ENCODE results near the gene UIMC1.

DNA sequence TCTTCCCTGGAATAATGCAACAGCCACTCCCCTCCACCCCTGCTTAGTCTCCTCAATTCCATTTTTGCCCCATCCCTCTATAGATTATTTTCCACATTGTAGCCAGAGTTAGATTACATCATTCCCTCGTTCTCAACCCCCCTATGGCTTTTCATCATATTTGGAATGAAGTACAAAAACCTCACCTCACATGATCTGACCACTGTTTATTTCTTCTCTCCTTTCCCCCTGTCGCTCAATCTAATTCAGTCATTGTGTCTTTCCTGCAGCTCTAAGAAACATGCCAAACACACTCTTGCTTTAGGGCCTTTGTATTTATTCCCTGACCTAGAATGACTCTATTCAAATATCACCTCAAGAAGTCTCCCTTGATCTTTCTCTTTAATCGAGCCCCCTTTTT is 84.9 kb downstream of the UIMC1 start:
- TF ChIP-seq, protein P1, sequence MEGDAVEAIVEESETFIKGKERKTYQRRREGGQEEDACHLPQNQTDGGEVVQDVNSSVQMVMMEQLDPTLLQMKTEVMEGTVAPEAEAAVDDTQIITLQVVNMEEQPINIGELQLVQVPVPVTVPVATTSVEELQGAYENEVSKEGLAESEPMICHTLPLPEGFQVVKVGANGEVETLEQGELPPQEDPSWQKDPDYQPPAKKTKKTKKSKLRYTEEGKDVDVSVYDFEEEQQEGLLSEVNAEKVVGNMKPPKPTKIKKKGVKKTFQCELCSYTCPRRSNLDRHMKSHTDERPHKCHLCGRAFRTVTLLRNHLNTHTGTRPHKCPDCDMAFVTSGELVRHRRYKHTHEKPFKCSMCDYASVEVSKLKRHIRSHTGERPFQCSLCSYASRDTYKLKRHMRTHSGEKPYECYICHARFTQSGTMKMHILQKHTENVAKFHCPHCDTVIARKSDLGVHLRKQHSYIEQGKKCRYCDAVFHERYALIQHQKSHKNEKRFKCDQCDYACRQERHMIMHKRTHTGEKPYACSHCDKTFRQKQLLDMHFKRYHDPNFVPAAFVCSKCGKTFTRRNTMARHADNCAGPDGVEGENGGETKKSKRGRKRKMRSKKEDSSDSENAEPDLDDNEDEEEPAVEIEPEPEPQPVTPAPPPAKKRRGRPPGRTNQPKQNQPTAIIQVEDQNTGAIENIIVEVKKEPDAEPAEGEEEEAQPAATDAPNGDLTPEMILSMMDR (conservative IDR thresholded peaks at IDR 0.05; ENCODE audit: low read length): no peak
- TF ChIP-seq EZH2phosphoT487 (IDR thresholded peaks at IDR 0.05; ENCODE audit: borderline replicate concordance, low read depth, low read length): no peak
